Effector memory CD4-positive, alpha-beta T cell (primary cell): ENCODE data around the gene ZNF740.
A peak's percentile ranks its signal among the peaks of the same experiment; 100 is the strongest.

ENCODE experiments used
- DNase-seq, 3 donors: peaks; one replicate each; pipeline ENCODE4 v3.0.0-alpha.2; 2020
- H3K27ac ChIP-seq: 2 replicates; pipeline ENCODE4 v1.7.0; 2013; ENCODE audit warnings: mild to moderate bottlenecking, low read length, moderate library complexity; ENCODE audit not compliant: insufficient read depth, poor library complexity, severe bottlenecking
- H3K27me3 ChIP-seq: replicated peaks from 2 replicates; pipeline ENCODE4 v1.7.0; 2013; ENCODE audit warnings: mild to moderate bottlenecking, low read length; ENCODE audit not compliant: insufficient read depth, control insufficient read depth, poor library complexity, severe bottlenecking
- H3K36me3 ChIP-seq: 2 replicates; pipeline ENCODE4 v1.7.0; 2013; ENCODE audit warnings: mild to moderate bottlenecking, low read length, moderate library complexity; ENCODE audit not compliant: control insufficient read depth, insufficient read depth
- H3K4me1 ChIP-seq: 2 replicates; pipeline ENCODE4 v1.7.0; 2013; ENCODE audit warnings: low read length, mild to moderate bottlenecking; ENCODE audit not compliant: control insufficient read depth, insufficient read depth, poor library complexity, severe bottlenecking
- H3K4me3 ChIP-seq: 2 replicates; pipeline ENCODE4 v1.7.0; 2013; ENCODE audit warnings: low read length, low read depth, mild to moderate bottlenecking; ENCODE audit not compliant: insufficient read depth, poor library complexity, severe bottlenecking
- H3K9me3 ChIP-seq: 2 replicates; pipeline ENCODE4 v1.7.0; 2013; ENCODE audit warnings: mild to moderate bottlenecking, low read length, moderate library complexity; ENCODE audit not compliant: control insufficient read depth

Gene ZNF740

GRCh38 chr12:53224897-53225634, 44.5 kb downstream of the ZNF740 start:
- Histone ChIP-seq H3K27me3 (no peaks in the 10 kb centered on the region), H3K4me3 (no peak overlapping the region), H3K4me1 (peaks cover 50% of the 10 kb centered on the region), H3K27ac (peak overlapping the region; percentile 87), H3K36me3 (peaks cover 3% of the 10 kb centered on the region), H3K9me3 (no peaks in the 10 kb centered on the region)
- DNase-seq = no peak

DNA sequence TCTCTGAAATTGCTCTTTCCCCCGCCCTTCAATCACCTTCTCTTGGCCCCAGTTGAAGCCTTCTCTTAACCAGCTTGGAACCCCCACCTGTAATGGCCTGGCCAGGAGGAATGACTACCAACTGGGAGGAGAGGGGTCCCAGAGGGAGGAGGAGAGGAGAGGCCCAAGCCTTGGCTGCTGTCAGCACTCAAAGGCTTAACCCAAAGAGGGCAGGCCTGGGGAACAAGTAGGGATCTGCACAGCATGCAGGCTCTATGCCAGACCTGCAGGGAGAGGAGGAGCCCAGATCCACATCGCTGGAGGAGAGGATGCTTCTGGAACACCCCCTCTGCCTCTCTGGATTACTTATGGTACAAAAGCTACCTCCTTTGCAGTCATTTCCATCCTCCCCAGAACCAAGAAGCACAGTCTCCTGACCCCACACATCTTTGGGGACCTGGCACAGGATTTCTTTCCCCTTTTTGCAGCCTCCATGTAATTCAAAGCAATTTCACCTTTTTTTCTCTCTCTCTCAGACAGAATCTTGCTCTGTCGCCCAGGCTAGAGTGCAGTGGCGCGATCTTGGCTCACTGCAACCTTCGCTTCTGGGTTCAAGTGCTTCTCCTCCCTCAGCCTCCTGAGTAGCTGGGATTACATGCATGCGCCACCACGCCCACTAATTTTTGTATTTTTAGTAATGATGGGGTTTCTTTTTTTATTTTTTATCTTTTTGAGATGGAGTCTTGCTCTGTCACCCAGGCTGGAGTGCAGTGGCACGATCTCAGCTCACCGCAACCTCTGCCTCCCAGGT, 45.3 kb downstream of the ZNF740 start:
- peaks cover 3% of the 10 kb centered on the region for H3K36me3 ChIP-seq
- H3K4me1 ChIP-seq = peaks cover 56% of the 10 kb centered on the region
- no peaks in the 10 kb centered on the region for H3K27me3 ChIP-seq
- H3K9me3 ChIP-seq = no peaks in the 10 kb centered on the region
- H3K27ac ChIP-seq = peak overlapping the region; percentile 87
- no peak overlapping the region for H3K4me3 ChIP-seq
- DNase-seq = no peak

DNA sequence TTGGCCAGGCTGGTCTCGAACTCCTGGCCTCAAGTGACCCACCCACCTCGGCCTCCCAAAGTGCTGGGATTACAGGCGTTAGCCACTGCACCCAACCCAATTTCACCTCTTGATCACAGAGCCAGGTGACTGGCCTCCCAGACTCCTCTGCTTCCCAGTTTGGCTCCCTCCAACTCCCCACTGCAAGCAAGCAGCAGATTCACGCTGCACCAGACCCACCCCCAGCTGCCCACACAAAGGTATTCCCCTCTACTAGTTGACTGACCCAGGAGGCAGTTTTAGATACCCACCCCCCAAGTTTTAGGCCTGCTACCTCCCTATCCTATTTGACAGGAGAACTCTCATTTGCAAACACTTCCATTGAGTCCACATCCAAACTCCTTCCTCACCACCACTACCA, 46.3 kb downstream of the ZNF740 start:
- Histone ChIP-seq H3K36me3 (peaks cover 3% of the 10 kb centered on the region), H3K9me3 (no peaks in the 10 kb centered on the region), H3K4me1 (peaks cover 64% of the 10 kb centered on the region), H3K4me3 (no peak overlapping the region), H3K27me3 (no peaks in the 10 kb centered on the region), H3K27ac (no peak overlapping the region)
- no peak for DNase-seq

DNA sequence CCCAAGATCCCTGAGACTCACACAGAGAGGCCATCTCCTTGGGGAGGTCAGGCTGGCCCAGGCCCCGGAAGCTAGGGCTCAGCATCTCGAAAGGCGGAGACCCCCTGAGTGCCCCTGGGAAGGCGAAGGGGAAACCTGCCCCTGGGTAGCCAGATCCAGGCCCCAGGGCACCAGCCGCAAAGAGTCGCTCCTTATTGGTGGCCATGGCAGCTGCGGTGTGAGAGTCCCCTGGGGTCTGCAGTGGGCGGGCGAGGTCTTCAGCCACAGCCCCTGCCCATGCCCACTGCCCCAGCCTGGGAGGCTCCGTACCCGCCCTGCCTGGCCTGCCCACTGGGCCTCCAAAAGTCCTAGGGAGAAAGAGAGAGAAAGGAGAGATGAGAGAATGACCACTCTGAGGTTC, 46.8 kb downstream of the ZNF740 start:
- peaks cover 59% of the 10 kb centered on the region for H3K4me1 ChIP-seq
- peaks cover 3% of the 10 kb centered on the region for H3K36me3 ChIP-seq
- H3K4me3 ChIP-seq = no peak overlapping the region
- H3K9me3 ChIP-seq = no peaks in the 10 kb centered on the region
- no peaks in the 10 kb centered on the region for H3K27me3 ChIP-seq
- H3K27ac ChIP-seq = no peak overlapping the region
- no peak for DNase-seq

DNA sequence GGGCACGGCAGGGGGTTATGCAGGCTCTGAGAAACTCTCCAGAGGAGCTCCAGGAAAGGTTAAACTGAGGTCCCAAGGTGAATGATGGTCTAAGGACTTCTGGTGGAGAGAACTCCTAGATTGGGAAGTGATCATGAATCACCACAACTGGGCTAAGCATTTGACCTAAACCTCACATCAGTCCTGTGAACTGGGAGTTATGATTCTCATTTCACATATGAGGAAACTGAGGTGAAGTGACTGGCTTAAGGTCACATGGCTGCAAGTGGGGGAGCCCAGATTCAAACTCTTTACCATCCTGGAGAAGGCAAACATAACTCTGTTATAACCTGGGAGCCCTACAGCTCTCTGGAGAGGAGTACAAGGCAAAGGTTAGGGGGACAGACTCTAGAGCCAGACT, 47.3 kb downstream of the ZNF740 start:
- no peaks in the 10 kb centered on the region for H3K27me3 ChIP-seq
- peaks cover 59% of the 10 kb centered on the region for H3K4me1 ChIP-seq
- H3K4me3 ChIP-seq = no peak overlapping the region
- H3K27ac ChIP-seq = peak overlapping the region; percentile 7
- peaks cover 3% of the 10 kb centered on the region for H3K36me3 ChIP-seq
- DNase-seq = no peak
- H3K9me3 ChIP-seq = no peaks in the 10 kb centered on the region

DNA sequence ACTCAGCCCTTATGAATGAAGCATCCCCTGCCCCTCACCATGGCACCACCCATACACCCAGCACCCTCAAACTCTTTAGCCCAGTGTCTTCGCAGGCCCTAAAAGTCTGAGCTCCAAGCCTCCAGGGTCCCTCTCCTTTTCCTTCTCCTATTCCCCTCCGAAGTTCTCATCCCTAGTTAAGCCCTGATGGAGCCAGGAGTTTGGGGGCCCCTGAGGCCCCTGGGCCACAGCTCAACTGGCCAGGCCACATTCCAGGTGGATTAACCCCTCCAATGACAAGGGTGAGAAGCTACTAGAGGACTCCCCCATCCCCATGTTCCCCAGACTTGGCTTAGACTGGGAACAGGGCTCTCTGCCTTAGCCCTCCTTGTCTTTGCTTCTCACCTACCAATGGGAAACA, 48.9 kb downstream of the ZNF740 start:
- no peak for DNase-seq
- Histone ChIP-seq H3K4me3 (no peak overlapping the region), H3K27me3 (no peaks in the 10 kb centered on the region), H3K36me3 (peaks cover 3% of the 10 kb centered on the region), H3K4me1 (peaks cover 59% of the 10 kb centered on the region), H3K27ac (peak overlapping the region; percentile 77), H3K9me3 (no peaks in the 10 kb centered on the region)

GRCh38 chr12:53230108-53230845, 49.8 kb downstream of the ZNF740 start:
- H3K4me3 ChIP-seq = no peak overlapping the region
- peak overlapping the region; percentile 77 for H3K27ac ChIP-seq
- H3K9me3 ChIP-seq = no peaks in the 10 kb centered on the region
- DNase-seq = no peak
- peaks cover 3% of the 10 kb centered on the region for H3K36me3 ChIP-seq
- H3K4me1 ChIP-seq = peaks cover 59% of the 10 kb centered on the region
- no peaks in the 10 kb centered on the region for H3K27me3 ChIP-seq

DNA sequence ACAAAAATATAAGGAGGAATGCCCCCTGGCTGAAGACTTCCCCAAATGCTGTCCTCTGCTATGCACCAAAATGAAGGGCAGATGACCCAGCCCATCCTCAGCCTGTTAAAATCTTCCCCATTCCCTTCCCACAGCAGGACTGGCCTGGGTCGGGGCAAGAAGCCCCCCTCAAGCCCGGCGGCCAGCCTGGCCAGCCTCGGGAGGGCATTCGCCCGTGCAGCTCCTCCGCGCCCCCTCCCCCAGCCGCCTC, 51.1 kb downstream of the ZNF740 start:
- Histone ChIP-seq H3K27ac (peak overlapping the region; percentile 77), H3K4me1 (peaks cover 65% of the 10 kb centered on the region), H3K27me3 (no peaks in the 10 kb centered on the region), H3K4me3 (peak overlapping the region; percentile 68), H3K36me3 (peaks cover 3% of the 10 kb centered on the region), H3K9me3 (no peaks in the 10 kb centered on the region)
- DNase-seq = no peak

GRCh38 chr12:53231921-53232645, 51.6 kb downstream of the ZNF740 start, which contains the start of gene RARG:
Gene RARG (minus strand): TSS chr12:53232209. CDS start chr12:53227545, 4,664 bp downstream.
- H3K27me3 ChIP-seq = no peaks in the 10 kb centered on the region
- peak; percentile 62 to 73 (median 68) for DNase-seq
- H3K27ac ChIP-seq = peak within 1 kb of the TSS; percentile 85
- no peaks in the 10 kb centered on the region for H3K9me3 ChIP-seq
- peak within 1 kb of the TSS; percentile 68 for H3K4me3 ChIP-seq
- peaks cover 68% of the 10 kb centered on the region for H3K4me1 ChIP-seq
- peaks cover 2% of the 10 kb centered on the region for H3K36me3 ChIP-seq
